OCI-LY1 (cell line): ENCODE results near the gene ITGB7.

ENCODE experiments used
- EZH2 ChIP-seq: fragments of 200-600 bp; sonication (generic), shearing (Covaris generic); IDR thresholded peaks from 2 replicates; pipeline ENCODE4 v1.8.0; 2017; ENCODE audit warnings: borderline replicate concordance, mixed run types, mild to moderate bottlenecking, antibody characterized with exemption, low read length, moderate library complexity, mixed read lengths
- TF ChIP-seq, protein P1 (sequence below): fragments of 200-600 bp; sonication (generic), shearing (Covaris generic); IDR thresholded peaks from 2 replicates; pipeline ENCODE4 v1.5.1; 2017; ENCODE audit warnings: mild to moderate bottlenecking, antibody characterized with exemption, low read length, moderate library complexity, mixed read lengths

DNA sequence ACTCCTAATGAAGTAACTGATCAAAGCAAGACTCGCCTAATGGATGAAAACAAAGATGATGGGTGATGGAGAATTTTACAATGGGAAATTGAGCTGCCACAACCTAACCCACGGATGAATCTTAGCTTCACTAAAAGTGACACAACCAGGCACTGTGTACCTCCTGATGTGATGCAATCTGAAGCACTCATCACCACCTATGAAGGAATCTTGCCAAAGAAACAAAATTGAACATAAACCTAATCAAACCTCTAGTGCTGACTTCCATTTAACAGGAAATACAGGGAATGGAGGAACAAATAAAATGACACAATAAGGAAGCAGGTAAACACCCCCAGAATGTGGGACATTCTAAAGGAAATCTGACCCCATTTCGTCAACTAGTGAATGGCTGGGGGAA, 38.2 kb upstream of the ITGB7 start:
- TF ChIP-seq, protein P1, sequence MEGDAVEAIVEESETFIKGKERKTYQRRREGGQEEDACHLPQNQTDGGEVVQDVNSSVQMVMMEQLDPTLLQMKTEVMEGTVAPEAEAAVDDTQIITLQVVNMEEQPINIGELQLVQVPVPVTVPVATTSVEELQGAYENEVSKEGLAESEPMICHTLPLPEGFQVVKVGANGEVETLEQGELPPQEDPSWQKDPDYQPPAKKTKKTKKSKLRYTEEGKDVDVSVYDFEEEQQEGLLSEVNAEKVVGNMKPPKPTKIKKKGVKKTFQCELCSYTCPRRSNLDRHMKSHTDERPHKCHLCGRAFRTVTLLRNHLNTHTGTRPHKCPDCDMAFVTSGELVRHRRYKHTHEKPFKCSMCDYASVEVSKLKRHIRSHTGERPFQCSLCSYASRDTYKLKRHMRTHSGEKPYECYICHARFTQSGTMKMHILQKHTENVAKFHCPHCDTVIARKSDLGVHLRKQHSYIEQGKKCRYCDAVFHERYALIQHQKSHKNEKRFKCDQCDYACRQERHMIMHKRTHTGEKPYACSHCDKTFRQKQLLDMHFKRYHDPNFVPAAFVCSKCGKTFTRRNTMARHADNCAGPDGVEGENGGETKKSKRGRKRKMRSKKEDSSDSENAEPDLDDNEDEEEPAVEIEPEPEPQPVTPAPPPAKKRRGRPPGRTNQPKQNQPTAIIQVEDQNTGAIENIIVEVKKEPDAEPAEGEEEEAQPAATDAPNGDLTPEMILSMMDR = no peak
- TF ChIP-seq EZH2 = no peak
